HuH-7 (cell line): ENCODE data around the gene DOCK1.

ENCODE experiments used
- DNase-seq: peaks from one replicate; pipeline ENCODE4 v3.0.0; 2011; ENCODE audit warnings: low spot score

The DOCK1 gene

DNA sequence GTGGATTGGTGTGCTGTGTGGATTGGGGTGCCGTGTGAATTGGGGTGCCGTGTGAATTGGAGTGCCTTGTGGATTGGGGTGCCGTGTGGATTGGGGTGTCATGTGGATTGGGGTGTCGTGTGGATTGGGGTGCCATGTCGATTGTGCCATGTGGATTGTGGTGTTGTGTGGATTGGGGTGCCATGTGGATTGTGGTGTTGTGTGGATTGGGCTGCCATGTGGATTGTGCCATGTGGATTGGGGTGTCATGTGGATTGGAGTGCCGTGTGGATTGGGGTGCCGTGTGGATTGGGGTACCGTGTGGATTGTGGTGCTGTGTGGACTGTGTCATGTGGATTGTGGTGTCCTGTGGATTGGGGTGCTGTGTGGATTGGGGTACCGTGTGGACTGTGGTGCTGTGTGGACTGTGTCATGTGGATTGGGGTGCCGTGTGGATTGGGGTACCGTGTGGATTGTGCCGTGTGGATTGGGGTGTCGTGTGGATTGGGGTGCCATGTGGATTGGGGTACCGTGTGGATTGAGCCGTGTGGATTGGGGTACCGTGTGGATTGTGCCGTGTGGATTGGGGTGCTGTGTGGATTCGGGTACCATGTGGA is 523.3 kb downstream of the DOCK1 start:
- no peak for DNase-seq

DNA sequence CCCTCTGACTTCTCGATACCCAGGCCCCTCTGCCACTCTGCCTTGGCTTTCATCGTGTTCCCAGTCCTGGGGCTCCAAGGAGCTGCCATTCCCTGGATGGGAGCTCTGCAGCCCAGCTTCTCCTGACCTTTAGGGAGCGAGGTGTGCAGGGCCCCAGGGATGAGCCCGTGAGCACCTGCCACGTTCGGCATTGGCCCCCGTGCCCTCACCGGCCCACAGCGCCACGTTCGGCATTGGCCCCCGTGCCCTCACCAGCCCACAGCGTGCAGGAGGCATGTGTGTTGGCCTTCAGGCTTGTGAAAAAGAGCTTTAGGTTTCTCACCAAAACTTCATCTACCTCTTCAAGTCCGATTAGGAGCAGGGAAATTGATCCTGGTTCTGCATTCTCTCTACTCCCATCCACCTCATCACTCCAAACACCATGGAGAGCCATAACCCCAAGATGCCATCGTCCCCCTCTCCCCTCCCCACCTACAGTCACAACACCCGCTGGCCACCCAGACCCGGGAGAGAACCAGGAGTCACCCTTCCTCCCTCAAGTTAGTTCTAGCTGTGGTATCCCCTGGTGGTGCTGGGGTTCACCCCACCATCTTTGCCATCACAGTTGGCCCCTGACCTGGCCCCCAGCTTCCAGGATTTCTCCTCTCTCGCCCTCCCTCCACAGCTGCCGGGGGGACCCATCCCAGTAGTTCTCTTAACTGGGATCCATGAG is 524.5 kb downstream of the DOCK1 start:
- no peak for DNase-seq

DNA sequence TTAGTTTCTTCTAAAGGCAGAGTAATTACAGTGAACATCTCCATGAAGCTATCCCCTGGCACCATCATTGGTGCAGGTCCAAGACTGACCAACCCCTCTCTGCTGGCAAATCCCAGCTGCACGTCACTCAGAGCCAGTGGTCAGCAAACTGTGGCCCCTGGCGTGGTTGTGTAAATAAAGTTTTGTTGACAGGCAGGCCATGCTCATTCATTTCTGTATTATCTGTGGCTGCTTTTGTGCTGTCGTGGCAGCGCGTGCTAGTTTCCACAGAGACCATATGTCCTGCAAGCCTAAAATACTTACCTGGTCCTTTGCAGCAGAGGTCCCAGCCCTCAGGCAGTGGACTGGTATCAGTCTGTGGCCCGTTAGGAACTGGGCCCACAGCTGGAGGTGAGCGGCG is 526.3 kb downstream of the DOCK1 start:
- DNase-seq, result no peak

DNA sequence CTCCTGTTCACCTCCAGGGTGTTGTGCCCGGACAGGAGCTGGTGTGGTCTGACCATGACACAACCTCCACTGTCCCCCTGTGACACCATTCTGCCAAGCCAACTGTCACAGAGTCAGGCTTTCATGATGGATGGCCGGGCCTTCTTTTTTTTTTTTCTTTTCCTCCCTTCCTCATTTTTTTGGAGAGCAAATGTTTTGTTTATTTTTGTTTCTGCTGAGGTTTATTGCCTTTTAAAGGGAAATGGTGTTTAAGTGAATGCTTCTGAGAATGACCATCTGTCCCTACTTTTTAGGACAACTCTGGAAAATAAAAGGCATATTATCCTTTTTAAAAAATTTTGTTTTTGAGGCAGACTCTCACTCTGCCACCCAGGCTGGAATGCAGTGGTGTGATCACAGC is 528.8 kb downstream of the DOCK1 start:
- no peak for DNase-seq

DNA sequence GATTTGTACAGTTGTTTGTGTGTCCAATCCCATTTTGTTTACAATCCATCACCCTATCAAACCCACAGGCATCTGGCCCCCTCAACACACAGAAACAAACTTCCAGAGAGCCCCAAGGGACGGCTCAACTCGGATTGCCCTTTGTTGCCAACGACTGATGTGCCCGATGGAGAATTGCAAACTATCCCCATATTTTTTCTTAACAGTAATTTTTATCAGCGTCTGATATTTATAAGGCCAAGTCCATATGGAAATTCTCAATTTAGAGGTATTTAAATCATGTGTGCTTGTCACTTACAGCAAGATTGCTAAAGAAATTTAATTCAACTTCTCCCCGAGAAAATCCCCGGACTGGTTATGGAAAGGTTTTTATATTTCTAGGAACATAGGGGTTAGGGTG is 530.0 kb downstream of the DOCK1 start:
- DNase-seq, result no peak

DNA sequence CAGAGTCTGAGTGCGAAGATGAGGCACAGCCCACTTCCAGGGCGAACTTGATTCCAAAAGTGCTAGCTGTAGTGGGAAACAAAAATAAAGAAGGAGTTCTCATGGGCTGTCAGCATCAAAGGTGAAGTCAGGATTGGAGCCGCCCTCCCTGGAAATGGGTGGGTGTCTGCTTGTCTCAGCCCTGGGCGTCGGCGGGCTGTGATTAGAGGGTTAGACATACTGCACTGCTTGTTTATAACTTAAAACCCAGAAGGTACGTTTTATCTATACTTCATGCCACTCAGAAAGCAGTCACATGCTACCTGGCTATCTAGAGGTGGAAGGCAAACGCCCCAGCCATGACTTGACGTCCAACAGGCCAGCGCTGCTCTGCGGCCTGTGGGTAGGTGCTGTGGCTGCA is 535.1 kb downstream of the DOCK1 start:
- DNase-seq, result no peak

DNA sequence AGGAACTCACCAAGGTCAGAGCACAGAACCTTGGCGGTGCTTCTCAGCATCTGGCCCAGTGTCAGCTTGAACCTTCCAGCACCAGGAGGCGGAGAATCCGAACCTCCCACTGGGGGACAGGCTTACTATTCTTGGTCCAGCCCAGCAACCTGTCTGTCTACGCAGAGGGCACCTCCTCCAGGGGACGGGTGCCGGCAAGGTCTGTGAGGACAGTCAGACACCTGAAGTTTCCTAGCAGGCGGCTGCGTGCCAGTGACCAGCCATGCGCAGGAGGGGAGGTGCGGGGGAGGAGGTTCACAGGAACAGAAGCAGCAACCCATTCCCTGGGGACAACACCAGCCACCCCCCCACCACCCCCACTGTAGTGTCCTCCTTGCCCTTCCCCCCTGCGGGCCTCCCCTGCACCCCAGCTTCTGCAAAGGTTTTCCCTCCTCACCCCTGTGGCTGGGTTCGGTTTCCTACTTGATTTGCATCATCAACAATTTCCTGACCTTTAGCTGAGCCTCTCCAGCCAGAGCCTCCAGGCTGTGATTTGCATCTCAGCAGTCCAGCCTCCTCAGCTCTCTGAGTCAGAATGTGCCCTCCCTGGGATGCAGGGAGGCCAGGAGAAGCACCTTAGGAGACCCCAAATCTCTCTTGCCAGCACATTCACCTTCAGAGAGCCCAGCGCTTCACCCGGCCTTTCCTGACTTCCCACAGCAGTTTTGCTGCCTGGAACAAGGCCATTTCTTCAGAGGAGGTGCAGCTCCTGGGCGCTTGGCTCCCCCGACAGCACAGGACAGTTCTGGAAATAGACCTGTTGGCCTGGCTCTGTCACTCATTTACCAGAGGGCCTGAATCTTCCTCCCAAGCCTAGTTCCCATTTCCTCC is 536.4 kb downstream of the DOCK1 start:
- DNase-seq, result no peak

DNA sequence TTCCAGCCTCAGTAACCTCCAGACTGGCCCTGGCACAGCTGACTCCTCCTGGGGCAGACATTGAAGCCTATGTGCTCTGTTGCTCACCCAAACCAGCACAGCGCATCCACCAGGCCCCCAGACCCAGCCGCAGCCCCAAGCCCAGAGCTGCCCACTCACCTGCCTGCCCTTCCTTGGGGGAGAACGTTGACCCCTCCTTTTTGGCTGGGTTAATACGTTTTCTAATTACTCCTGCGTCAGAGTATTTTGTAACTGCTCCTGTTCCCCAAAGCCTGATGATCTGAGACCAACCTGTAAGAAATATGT is 536.9 kb downstream of the DOCK1 start:
- DNase-seq, result no peak

DNA sequence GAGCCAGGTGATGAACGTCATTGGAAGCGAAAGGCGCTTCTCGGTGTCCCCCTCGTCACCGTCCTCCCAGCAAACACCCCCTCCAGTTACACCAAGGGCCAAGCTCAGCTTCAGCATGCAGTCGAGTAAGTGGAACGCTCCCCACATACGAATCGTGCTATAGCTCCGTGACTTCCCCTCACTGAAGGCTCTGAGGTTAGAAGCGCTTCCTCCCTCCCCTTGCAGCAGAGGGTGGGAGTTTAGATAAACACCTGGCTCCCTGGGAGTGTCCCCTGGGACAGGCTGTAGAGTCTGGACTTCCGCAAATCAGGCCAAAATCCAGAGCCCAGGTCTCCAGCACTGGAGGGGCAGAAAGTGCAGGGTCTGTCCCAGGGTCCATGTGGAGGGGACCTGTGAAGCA is 538.9 kb downstream of the DOCK1 start:
- no peak for DNase-seq

DNA sequence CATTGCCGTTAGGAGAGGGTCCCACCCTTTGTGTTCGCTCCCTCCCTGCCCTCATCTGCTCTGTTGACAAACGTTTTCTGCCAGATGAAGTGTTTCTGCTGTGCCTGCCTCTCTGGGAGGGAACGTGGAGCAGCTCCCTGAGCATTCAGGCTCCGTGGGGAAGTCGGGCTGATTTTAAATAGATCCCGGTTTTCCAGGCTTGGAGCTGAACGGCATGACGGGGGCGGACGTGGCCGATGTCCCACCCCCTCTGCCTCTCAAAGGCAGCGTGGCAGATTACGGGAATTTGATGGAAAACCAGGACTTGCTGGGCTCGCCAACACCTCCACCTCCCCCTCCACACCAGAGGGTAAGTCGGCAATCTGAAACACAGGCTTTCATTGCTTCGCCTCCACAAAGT is 542.0 kb downstream of the DOCK1 start:
- DNase-seq, result no peak

DNA sequence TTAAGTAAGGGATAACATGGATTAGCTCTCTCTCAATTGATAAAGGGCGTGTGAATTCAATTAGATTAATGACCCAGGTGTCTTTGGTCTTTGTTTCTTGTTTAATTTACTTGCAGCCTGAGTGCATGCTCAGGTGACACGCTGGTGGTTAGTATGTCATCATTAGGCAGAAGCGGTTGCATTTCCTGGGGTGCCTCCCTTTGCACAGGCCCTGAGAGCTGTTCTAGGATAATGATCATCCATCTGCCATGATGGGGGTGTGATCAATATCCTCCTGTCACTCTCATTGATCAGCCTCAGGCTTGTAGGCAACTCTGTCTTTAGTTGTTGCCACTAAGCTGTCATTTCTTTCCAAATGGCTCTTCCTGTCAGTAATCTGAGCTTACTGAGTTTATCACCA is 544.3 kb downstream of the DOCK1 start:
- no peak for DNase-seq

DNA sequence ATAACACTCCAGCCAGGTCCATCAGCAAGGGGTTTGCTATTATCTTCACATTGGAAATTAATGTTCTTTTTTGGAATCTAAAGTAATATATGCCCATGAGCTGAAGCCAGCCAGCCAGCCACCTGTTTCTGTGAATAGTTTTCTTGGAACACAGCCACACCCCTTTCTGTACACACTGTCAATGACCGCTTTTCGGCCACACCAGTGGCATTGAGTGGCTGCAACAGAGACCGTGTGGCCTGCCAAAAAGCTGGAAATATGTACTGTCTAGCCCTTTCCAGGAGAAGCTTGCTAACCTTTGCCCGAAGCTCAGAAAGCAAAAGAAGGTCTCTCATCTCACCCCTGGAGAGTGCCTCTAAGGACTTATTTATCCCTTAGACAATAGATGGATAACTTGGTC is 545.4 kb downstream of the DOCK1 start:
- no peak for DNase-seq

DNA sequence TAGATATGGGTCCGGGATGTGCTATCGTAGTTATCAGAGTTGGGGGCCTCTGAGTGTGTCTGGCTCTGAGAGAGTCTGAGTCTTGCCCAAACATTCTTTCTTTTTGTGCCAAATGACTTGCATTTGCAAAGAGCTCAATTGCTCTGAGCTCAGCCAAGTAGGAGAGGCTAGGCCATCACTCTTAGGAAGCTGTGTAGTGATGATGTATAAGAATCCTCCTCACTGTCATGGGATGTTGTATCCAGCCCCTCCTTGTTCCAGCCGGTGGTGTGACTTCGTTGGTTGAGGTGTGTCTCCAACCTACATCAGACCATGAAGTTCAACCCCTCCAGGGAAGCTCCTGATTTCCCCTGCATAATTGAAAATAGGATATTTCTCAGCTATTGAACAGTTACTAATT is 546.4 kb downstream of the DOCK1 start:
- DNase-seq, result no peak

DNA sequence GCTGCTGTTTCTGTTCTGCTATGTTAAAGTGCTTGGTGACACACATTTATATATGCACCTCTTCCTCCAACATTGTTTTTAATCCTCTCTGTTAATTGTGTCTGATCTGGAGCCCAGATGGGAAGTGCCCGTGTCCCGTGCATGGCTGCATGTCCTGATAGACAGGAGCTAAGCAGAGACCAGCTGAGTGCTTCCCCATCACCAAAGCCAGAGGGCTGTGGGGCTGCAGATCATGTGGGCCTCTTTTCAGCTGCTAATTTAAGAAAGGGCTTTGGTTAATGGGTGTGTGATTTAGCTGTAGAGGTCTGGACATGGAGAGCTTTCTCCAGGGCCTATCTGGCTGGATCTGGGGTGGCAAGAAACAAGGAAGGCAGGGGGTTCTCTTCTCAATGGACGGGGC is 547.3 kb downstream of the DOCK1 start:
- no peak for DNase-seq

DNA sequence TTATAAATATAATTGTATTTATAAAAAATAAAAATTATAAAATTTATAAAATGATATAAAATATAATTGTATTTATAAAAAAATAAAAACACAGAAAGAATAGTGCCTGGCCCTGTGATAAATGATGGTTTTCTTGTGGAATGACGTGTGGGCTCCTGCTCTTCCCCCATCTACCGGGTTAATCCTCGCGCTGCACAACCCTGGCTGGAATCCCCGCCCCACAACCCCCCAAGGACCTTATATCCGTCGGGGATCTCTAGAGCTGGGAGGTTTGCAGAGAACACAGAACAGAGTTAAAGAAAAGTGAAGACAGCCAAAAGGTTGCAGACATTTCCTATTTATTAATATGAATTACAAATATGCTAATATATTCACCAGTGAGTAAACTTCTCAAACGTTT is 548.5 kb downstream of the DOCK1 start:
- DNase-seq, result no peak

DNA sequence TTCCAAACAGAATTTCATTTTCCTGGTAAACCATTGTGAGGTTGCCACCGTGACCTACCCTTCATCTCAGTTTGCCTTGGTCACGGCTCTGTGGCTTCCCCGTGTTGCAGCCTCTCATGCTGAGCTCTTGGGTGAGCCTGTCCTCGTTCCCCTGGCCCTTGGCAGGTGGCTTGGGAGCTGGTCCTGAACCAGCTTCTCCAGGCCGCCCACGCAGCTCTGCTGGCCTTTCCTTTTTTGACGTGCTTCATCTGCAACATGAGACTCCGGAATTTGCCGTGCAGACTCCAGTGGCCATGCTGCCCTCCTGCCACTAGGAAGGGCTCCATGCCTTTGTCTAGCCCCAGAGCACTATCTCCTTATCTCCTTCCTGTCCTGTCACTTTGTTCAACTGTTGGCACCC is 550.9 kb downstream of the DOCK1 start:
- no peak for DNase-seq

DNA sequence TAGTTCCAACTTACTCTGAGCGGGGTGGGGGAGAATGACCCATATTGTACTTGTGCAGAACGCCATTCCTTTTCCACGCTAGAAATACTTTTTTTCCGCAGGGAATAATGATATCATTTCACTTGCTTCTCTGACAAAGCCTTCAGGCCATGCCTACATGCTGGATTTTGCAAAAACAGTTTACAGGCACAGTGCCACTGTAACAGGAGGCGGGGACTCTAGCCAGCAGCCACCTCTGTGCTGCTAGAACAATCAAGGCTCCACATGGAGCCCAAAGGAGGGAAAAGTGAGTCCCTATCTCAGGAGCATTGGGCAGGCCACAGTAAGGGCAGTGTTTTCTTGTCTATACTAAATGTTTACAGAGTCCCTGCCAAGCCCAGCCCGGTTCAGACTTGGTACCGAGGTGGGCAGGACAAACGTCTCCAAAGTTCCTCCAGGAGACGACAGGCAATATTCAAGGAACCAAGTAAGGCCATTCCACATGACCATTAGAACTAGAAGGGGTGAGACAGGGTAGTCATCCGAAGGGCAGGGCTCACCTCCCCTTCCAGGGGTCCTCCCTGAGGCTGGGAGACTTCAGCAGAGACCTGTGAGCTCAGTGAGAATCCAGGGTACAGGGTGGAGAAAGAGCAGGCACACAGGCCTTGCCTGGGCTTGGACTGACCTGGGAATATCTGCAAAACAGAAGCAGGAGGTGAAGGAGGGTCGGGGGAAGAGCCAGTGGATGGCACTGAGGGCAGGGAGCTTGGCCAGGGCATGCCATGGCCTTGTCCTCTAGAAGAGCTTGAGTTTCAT is 553.0 kb downstream of the DOCK1 start:
- DNase-seq, result no peak

DNA sequence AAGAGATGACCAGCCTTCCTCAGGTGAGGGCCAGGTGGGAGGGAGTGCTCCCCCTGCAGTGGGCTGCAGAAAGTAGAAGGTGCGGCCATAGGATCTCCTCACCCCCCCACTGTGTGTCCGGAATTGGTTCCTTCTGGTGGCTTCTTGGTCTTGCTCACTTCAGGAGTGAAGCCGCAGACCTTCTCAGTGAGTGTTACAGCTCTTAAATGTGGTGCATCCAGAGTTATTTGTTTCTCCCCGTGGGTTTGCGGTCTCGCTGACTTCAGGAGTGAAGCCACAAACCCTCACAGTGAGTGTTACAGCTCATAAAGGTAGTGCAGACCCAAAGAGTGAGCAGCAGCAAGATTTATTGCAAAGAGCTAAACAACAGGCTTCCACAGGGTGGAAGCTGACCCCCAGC is 553.6 kb downstream of the DOCK1 start:
- no peak for DNase-seq

DNA sequence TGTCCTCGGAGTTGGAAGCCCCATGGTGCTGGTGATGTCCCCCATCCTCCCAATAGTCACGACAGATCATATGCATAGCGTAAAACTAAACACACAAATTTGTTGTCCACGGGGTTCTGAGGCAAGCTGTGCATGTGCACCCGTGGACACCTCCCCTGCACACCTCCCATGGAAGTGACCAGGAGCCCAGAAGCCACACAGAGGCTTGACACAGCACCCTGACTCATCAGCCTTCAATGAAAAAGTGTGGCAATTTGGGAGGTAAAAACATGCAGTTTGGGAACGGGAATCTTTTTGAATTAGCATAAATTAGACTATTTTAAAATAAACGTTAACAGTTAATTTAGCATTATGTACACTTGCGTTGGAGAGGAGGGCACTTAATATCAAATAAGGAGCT is 554.7 kb downstream of the DOCK1 start:
- no peak for DNase-seq

DNA sequence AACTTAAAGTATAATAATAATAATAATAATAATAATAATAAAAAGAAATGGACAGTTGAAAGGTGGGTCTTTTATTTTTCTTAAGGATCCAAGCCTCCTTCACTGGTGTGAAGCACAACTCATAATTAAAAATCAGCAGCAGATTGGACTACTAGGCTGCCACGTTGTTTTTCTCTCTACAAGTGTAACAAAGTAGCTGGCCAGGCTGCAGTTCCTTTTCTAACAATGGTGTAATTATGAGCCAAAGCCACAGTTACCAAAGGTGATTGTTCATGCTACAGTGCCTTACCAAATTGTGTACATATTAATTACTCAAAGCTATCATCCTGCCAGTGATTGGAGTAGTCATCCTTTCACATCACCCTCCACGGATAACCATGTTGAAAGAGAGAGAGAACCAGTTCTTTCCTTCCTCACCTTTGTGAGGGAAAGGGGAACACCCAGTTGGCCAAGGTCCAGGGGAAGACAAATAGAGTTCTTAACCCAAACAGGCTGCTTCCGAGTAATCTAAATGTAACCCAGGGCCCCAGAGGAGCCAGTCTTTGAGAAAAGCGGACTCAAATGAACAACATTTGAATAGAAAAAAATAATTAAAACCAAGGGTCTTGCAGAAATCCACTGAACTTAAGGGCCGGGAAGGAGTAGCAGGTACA is 557.5 kb downstream of the DOCK1 start:
- no peak for DNase-seq

DNA sequence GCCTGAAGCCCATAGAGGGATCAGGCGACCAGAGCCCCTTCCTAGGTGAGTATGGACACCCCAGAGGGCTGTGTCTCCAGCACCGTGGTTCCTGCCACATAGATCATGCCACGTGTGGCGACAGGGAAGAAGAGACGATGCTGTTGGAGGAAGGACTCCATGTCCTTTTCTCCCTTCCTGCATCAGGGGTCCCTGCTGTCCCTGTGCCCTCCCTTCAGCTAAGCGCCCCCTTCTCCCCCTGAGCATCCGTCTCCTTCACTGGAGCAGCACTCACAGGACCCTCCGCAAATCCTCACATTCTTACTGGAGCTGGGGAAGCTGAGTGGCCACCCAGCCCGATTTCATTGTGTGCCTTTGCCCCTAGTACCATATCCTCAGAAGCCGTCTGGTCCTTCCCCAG is 558.3 kb downstream of the DOCK1 start:
- DNase-seq, result no peak

DNA sequence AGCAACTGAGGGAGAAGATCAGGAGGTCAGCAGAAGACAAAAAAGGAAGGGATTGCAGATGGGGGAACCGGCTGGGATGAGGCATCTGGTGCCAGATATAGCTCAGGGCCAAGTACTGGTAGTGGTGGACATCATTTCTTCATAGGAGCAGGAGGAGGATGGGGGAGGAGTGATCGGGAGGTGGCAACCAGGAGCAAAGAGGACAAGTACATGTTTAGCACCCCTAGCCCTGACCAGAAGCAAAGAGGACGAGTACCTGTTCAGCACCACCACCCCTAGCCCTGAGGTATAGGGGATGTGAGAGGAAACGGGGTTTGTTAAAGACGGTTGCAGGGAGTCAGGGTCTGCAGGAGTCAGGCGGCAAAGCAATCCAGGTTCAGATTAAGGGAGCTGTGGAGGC is 559.3 kb downstream of the DOCK1 start:
- DNase-seq, result no peak
